HG03342 (cell line): ENCODE results near the gene SPTBN1.
"Not testable (repeated sequence)": the region's sequence is repeated elsewhere in the genome, so short reads cannot be mapped to it uniquely, and the experiment has no call there.

Experiments
- ATAC-seq: cut with Tn5 transposase; IDR thresholded peaks from one replicate; pipeline ENCODE4 v1.9.1; 2021; ENCODE audit warnings: mild to moderate bottlenecking, moderate library complexity; ENCODE audit not compliant: unreplicated experiment

Gene SPTBN1

GRCh38 chr2:54499661-54500060, 43.5 kb downstream of the SPTBN1 start:
- no peak for ATAC-seq

- no peak for ATAC-seq
These were observed 44.5 kb downstream of the SPTBN1 start for GRCh38 chr2:54500404-54501205.

- ATAC-seq = no peak
These were observed 46.6 kb downstream of the SPTBN1 start for GRCh38 chr2:54502731-54503130.

GRCh38 chr2:54503192-54503591, 47.1 kb downstream of the SPTBN1 start:
- ATAC-seq = peak; percentile 70

GRCh38 chr2:54503828-54504227, 47.7 kb downstream of the SPTBN1 start:
- ATAC-seq = no peak

- ATAC-seq = no peak
These were observed 48.7 kb downstream of the SPTBN1 start for GRCh38 chr2:54504866-54505265.

GRCh38 chr2:54508541-54508940, 52.4 kb downstream of the SPTBN1 start:
- no peak for ATAC-seq

GRCh38 chr2:54509043-54509442, 52.9 kb downstream of the SPTBN1 start:
- ATAC-seq = not testable (repeated sequence)

- ATAC-seq = no peak
These were observed 54.8 kb downstream of the SPTBN1 start for GRCh38 chr2:54510916-54511315.

GRCh38 chr2:54512183-54512582, 56.1 kb downstream of the SPTBN1 start:
- ATAC-seq = no peak

GRCh38 chr2:54512663-54513362, 56.7 kb downstream of the SPTBN1 start:
- ATAC-seq = no peak

- no peak for ATAC-seq
These were observed 57.2 kb downstream of the SPTBN1 start for GRCh38 chr2:54513363-54513715.

GRCh38 chr2:54514822-54515569, 58.9 kb downstream of the SPTBN1 start:
- no peak for ATAC-seq

GRCh38 chr2:54516842-54517241, 60.7 kb downstream of the SPTBN1 start:
- no peak for ATAC-seq

GRCh38 chr2:54518016-54518415, 61.9 kb downstream of the SPTBN1 start:
- ATAC-seq = not testable (repeated sequence)

- no peak for ATAC-seq
These were observed 62.3 kb downstream of the SPTBN1 start for GRCh38 chr2:54518430-54518829.

- ATAC-seq = no peak
These were observed 63.8 kb downstream of the SPTBN1 start for GRCh38 chr2:54519841-54520459.

GRCh38 chr2:54520687-54521086, 64.6 kb downstream of the SPTBN1 start:
- ATAC-seq = no peak

- ATAC-seq = peak; percentile 82
These were observed 66.6 kb downstream of the SPTBN1 start for GRCh38 chr2:54522624-54523281.

GRCh38 chr2:54523324-54523959, 67.3 kb downstream of the SPTBN1 start:
- no peak for ATAC-seq
